ENCODE data around the gene TOX4.
"Not testable (repeated sequence)": the region's sequence is repeated elsewhere in the genome, so short reads cannot be mapped to it uniquely, and the experiment has no call there.

Gene TOX4

DNA sequence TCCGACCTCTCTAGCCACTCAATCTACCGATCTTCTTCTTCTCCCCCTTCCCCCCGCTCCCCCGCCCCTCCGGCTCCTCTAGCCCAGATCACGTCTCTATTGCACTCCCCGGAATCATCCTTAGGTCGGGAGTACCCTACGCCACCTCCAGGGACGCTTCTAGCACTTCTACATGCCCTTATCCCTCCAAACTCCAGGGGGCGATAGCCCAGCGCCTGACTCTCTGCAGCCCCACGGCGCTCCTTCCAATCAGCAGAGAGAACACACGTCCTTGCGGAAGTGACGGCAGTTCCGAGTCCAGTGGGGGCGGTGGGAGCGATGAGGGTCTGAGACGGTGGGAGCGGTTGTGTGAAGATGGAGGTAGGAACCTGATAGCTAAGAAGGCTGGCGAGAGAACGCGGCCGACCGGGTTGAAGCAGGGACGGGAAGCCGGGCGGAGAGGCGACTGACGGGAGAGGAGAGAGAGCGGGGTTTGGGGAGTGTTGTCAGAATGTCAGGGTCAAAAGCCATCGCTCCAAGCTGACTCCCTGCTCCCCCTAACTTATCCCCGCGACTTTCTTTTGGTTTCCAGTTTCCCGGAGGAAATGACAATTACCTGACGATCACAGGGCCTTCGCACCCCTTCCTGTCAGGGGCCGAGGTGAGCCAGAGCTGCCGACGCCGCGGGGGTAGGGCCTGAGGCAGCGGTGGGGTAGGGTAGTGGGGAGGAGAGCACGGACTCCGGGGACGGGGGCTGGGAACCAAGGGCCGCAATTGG lies at the start of gene TOX4, which contains the start of gene RAB2B:
Gene TOX4 (plus strand): TSS at position 271 of the 757 bp plus-strand sequence. CDS start 84 bp downstream, at position 355.
Gene RAB2B (minus strand): TSS at position 35 of the 757 bp plus-strand sequence. CDS start 87 bp downstream, outside the sequence.
- peak; percentile 94 for DNase-seq

GRCh38 chr14:21428930-21429329 lies 48.1 kb upstream of the TOX4 start:
- no peak for DNase-seq

GRCh38 chr14:21431126-21431525 lies 45.9 kb upstream of the TOX4 start:
- no peak for DNase-seq

- no peak for DNase-seq
Observed at GRCh38 chr14:21436567-21437062, 40.4 kb upstream of the TOX4 start.

DNA sequence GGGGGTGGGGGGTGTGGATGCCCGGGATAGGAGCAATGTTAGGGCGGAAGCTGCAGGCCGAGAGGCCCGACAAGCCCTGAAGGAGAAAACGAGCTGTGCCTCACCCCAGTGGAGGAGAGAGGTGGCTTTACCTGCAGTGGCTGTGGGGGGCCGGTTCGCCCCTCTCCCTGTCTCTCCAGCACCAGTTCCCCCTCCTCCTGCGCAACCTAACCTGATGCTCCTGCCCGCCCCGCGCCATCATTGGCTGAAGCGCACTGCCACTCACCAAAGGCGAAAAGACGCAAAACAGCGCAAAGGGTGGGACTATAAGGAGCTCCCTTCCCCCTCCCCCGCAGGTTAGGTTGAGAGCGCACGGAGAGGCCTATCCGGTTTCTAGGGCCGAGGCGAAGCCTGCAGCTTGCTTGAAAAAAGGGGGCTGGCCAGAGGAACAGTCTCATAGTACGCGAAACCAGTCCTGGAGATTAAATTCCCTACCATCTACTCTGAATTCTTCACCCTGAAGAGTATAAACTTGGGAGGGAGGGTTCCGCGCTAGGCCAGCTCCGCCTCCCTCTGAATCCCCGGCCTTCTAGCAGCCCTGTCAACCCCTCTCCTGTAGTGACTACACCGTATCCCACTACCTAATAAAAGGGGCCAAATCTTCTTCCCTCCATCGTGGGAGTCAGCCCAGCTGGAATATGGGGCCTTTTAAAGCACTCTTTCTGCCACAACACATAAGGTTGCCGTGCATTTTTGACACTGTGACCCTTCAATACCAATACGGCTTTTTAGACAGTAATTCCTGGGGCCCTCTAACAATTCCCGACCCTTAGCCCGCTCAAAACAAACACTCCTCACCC lies 39.7 kb upstream of the TOX4 start:
- peak; percentile 95 for DNase-seq

DNA sequence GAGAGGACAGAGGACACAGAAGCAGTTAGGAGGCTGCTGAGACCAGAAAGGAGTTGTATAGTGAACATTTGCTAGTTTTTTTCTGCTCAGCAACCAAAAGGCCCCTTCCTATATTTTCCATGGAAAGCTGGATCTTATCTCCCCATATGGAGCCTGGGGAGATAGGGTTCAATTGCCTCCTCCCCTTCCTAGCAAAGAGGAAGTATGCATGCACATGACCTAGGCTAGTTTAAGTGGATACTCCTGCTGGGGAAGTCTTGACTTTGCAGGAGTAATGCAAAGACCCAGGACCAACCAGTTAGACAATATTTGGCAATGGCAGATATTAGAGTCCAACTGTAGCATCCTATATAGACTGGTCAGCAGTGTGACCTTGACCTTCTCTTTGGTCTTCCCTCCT lies 36.1 kb upstream of the TOX4 start:
- DNase-seq, result no peak

DNA sequence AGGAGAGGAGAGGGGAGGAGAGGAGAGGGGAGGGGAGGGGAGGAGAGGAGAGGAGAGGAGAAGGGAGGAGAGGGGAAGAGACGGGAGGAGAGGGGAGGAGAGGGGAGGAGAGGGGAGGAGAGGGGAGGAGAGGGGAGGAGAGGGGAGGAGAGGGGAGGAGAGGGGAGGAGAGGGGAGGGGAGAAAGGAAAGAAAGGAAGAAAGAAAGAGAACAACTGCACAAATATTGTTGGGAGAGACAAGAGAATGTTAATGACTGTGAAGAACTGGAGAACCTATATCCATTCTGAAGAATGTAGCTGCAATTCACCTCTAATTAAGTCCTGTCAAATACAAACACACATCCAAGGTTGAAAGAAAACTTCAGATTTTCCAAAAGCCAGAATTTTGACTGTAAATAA lies 34.3 kb upstream of the TOX4 start:
- not testable (repeated sequence) for DNase-seq

DNA sequence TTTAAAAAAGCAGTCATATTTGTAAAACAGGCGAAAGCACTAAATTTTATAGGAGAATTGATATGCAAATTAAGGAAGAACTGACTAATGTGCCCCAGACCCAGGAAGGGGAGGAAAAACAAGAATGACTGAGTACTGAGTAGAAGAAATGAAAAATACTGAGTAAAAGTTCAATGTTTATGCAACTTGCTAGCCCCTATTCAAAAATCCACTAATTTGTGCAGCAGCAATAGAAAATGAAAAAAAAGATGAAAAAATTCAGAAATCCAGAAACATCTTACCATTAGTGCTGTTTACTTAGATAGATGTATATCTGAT lies 27.1 kb upstream of the TOX4 start:
- no peak for DNase-seq

DNA sequence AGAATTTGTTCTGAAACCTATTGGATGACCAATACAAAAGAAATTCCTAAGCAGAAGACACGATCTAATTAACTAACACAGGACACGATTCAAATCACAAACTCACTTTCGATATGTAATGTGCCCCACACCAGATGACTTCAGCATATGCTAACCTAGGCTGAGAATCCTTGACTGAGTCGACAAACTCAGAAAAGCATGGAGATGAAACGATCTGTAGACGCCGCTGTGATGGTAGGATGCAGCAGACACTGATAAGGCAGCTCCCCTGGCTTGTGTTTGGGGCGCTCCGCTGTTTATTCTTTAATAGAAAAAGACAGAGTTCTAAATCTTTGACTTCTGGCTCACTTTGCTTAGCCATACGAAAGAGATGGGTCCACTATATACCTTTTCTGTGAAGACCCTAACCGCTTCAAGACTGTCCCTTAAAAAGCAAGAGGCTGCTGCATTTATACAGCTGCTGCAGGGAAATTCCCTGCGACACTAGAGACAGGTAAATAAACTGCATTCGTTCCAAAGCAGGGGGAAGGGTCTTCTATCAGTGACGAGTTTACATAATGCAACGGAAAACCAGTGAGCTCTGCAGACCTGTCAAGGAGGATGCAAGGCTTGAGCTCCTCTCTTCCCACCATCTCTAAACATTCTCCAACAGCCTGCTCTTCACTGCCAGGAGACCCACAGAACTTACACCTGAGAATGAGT lies 22.0 kb upstream of the TOX4 start:
- no peak for DNase-seq

DNA sequence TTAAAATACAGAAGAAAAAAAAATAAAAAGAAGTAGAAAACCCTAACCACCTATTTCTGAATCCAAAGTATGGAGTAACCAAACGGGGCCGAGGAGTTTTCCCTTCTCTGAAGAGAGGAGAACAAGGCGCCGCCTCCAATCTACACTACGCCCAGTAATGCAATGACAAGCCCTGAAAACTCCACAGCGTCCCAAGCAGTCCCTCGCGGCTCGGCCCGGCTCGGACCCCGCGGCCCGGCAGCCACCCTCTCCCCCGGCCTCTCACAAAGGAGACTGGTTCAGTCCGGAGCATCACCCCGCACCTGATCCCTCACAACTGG lies 21.4 kb upstream of the TOX4 start:
- no peak for DNase-seq

GRCh38 chr14:21455912-21456667 lies 20.9 kb upstream of the TOX4 start, which contains the start of gene CHD8:
TSS of gene CHD8 (minus strand) at chr14:21456123. CDS start at chr14:21431643, 24,480 bp downstream.
- peak; percentile 98 for DNase-seq

DNA sequence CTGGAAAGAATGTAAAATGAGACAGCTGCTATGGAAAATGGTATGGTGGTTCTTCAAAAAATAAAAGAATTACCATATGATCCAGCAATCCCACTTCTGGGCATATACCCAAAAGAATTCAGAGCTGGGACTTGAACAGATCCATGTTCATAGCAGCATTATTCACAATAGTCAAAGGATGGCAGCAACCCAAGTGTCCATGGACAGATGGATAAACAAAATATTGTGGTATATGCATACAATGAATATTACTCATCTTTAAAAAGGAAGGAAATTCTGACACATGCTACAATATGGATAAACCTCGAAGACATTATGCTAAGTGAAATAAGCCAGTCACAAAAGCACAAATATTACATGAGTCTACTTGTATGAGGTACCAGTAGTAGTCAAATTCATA lies 9.4 kb upstream of the TOX4 start:
- no peak for DNase-seq

- DNase-seq, result no peak
Observed at GRCh38 chr14:21475767-21476522, 1.1 kb upstream of the TOX4 start.

- peak; percentile 86 for DNase-seq
Observed at GRCh38 chr14:21476523-21476924, 471 bp upstream of the TOX4 start.

- DNase-seq, result no peak
Observed at GRCh38 chr14:21486640-21487087, 9.7 kb downstream of the TOX4 start.

DNA sequence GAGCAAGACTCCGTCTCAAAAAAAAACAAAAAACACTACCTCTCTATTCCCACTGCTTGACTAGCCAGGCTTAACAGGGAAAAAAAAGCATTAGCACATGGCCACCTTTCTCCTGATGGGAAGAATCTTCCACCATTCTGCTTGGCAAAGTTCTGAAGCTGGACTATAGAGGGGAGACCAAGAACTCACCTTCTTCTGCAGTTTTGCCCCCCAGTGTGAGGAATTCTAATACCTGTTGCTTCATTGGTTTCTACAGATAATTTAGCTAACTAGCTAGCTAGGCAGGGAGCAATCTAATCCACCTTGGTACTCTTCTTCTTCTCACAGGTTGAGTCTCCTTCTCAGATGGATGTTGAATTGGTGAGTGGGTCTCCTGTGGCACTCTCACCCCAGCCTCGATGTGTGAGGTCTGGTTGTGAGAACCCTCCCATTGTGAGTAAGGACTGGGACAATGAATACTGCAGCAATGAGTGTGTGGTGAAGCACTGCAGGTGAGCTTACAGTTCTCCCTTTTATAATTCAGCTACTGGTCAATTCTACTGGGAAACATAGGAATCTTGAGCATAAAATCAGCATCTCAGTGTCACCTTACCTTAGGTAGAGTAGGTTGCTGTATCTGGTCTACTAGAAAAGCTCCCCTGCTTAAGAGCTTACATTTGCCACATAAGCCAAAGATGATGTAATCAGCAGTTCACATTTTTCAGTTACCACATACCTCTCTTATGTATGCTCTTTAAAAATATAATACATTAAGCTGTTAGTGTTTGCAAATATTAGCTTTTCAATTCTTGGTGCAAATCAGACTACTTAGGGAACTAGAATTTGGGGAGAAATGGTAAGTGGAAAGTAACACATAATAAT lies 18.1 kb downstream of the TOX4 start:
- DNase-seq, result no peak

- no peak for DNase-seq
Observed at GRCh38 chr14:21496453-21496852, 19.5 kb downstream of the TOX4 start.

DNA sequence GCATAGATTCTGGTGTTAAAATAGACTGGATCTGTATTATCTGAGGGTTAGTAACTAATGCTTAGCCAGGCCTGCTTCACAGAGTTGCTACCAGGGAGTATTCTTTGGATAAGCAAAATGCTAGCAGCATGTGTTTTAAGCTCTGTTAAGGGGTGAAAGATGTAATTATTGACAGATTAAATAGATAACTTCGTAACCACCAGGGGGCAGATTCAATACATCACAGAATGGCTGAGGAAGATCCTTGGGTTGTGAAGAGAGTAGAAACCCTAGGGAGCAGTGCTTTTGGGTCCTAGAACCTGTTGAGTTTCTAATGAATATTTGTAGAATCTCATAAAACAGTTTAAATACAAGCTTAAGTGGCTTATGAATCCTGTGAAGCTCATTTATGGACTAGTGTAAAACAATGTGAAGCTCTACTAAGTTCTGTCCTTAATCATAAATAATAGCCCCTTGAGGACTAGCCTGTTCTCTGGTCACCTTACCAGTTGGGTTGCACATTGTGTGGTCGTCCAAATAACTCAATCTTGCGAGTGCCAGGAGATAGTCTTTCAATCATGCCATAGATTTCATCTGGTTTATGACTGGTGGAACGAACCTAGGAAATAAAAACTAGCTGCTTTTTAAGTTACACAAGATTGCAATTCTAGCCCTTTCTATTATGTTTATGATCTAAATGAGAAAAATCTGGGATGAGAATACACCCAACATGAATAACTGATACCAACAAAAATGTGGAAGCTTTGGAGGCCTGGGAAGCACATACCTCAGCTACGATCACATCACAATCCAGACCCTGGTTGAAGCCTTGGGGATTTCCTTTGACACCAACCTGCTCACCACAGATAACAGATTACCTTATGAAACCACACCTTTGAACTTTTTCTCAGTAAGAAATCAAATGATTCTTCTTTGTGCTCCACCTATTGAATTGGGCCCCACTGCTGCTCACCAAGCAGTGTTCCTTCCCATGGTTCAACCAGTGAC lies 21.8 kb downstream of the TOX4 start:
- DNase-seq, result no peak

DNA sequence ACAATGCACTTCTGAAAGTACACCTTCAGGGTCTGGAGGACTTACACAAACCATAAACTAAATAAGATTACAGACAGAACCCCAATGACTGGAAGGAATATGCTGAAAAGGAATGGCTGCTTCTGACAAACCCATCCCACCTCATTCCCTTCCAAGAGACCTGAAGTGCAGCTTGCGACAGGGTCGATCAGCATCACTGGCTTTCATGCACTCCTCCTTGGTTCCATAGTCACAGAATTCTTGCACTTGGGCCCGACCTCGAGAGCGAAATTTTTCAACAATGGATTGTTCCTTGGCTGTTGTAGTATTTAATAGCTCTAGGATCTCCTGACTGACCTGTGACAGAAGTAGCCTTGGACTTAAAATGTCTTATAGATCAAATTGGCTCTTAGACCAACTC lies 24.6 kb downstream of the TOX4 start:
- DNase-seq, result no peak

DNA sequence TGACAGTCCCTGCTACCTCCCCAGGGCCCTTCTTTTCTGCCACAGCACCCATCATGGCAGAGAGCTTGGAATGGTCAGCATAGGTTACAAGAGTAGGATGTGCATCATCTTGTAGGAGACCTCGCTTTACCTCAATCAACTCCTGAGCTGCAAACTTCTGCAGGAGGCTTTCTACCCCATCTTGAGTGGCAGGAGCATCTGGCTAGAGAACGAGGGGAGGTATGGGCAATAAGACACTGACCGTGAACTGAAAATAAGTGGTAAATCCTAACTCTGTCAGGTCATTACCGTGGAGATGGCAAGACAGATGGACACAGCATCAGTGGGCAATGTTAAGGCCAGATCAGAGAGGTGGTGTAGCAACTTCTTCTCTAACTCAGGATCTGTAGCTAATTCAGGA lies 26.4 kb downstream of the TOX4 start:
- no peak for DNase-seq

Data from NK-92 treated with Interleukin-12 subunit alpha and Interleukin-12 subunit beta, amount 100 ng/mL, for 24 hours (cell line).